GM18951 (cell line): ENCODE data around the gene ADCY9.

ENCODE experiments used
- POLR2A ChIP-seq: IDR thresholded peaks from 4 replicates; pipeline ENCODE4 v1.6.1; 2011; ENCODE audit warnings: mild to moderate bottlenecking; ENCODE audit not compliant: insufficient read length, insufficient read depth; ENCODE audit errors: extremely low read depth
- in situ Hi-C: fragments of 300-500 bp; cut with MboI; formaldehyde crosslinking; loops from one replicate; pipeline ENCODE4 v1.12.0; 2022; ENCODE audit warnings: low sequenced_read_pairs, mixed read lengths, inconsistent platforms; ENCODE audit not compliant: unreplicated experiment

The ADCY9 gene

GRCh38 chr16:3982216-3982615, 134.0 kb downstream of the ADCY9 start:
- TF ChIP-seq POLR2A = no peak
- in situ Hi-C loops = no loop called here

- in situ Hi-C loops = no loop called here
These were observed 135.8 kb downstream of the ADCY9 start for GRCh38 chr16:3980253-3981111.

GRCh38 chr16:3979518-3979917, 136.7 kb downstream of the ADCY9 start:
- in situ Hi-C loops = no loop called here
- no peak for TF ChIP-seq POLR2A

More at GRCh38 chr16:3980253-3981111, 135.8 kb downstream of the ADCY9 start:
- no peak for TF ChIP-seq POLR2A

GRCh38 chr16:3979070-3979469, 137.2 kb downstream of the ADCY9 start:
- TF ChIP-seq POLR2A = no peak
- in situ Hi-C loops = no loop called here

- no peak for TF ChIP-seq POLR2A
- in situ Hi-C loops = no loop called here
These were observed 138.9 kb downstream of the ADCY9 start for GRCh38 chr16:3977376-3977775.

- TF ChIP-seq POLR2A = no peak
- in situ Hi-C loops = no loop called here
These were observed 141.5 kb downstream of the ADCY9 start for GRCh38 chr16:3974751-3975150.

- in situ Hi-C loops = no loop called here
- no peak for TF ChIP-seq POLR2A
These were observed 144.5 kb downstream of the ADCY9 start for GRCh38 chr16:3971706-3972105.

GRCh38 chr16:3971261-3971660, 145.0 kb downstream of the ADCY9 start:
- TF ChIP-seq POLR2A = no peak
- in situ Hi-C loops = no loop called here

- TF ChIP-seq POLR2A = no peak
- in situ Hi-C loops = no loop called here
These were observed 147.7 kb downstream of the ADCY9 start for GRCh38 chr16:3968551-3968950.

GRCh38 chr16:3966681-3967080, 149.6 kb downstream of the ADCY9 start:
- no peak for TF ChIP-seq POLR2A
- in situ Hi-C loops = no loop called here

- TF ChIP-seq POLR2A = no peak
- in situ Hi-C loops = no loop called here
These were observed 150.3 kb downstream of the ADCY9 start for GRCh38 chr16:3965781-3966582.

GRCh38 chr16:3965306-3965705, 150.9 kb downstream of the ADCY9 start:
- in situ Hi-C loops = no loop called here
- TF ChIP-seq POLR2A = no peak

GRCh38 chr16:3964686-3965290, 151.5 kb downstream of the ADCY9 start:
- TF ChIP-seq POLR2A = no peak
- in situ Hi-C loops = no loop called here
